ENCODE measurements around the gene FSTL1.

- TF ChIP-seq CTCF (IDR thresholded peaks at IDR 0.05) (no peak), POLR2A (IDR thresholded peaks at IDR 0.05; ENCODE audit: low read depth) (no peak), POLR2AphosphoS5 (IDR thresholded peaks at IDR 0.05) (peak in 1 of 2 donors; percentile 20), EP300 (IDR thresholded peaks at IDR 0.05) (peak; percentile 47)
Measured at GRCh38 chr3:120424976-120425570, 25.7 kb downstream of the FSTL1 start.
